WERI-Rb-1 (cell line): Measurements from ENCODE around the gene ARL11.
"Not testable (repeated sequence)": the region's sequence is repeated elsewhere in the genome, so short reads cannot be mapped to it uniquely, and the experiment has no call there.

Source experiments
- DNase-seq: peaks from one replicate; pipeline ENCODE4 v3.0.0-alpha.2; 2020
- H3K27ac ChIP-seq: fragments of 250-450 bp; sonication (Bioruptor Pico); 2 replicates; pipeline ENCODE4 v1.5.1; 2020; ENCODE audit warnings: mild to moderate bottlenecking, moderate library complexity
- H3K27me3 ChIP-seq: fragments of 250-450 bp; sonication (Bioruptor Pico); 2 replicates; pipeline ENCODE4 v1.5.1; 2021; ENCODE audit warnings: mild to moderate bottlenecking, low read depth, moderate library complexity; ENCODE audit not compliant: insufficient read depth, severe bottlenecking
- H3K36me3 ChIP-seq: fragments of 250-450 bp; sonication (Bioruptor Pico); 2 replicates; pipeline ENCODE4 v1.5.1; 2020; ENCODE audit warnings: mild to moderate bottlenecking, moderate library complexity
- H3K4me3 ChIP-seq: 2 replicates; pipeline ENCODE4 v1.5.1; 2011; ENCODE audit warnings: low read depth, mild to moderate bottlenecking, control low read depth, low read length
- H3K9me3 ChIP-seq: fragments of 250-450 bp; sonication (Bioruptor Pico); 2 replicates; pipeline ENCODE4 v1.5.1; 2021; ENCODE audit warnings: mild to moderate bottlenecking, moderate library complexity; ENCODE audit not compliant: severe bottlenecking
- CTCF ChIP-seq: IDR thresholded peaks from 2 replicates; pipeline ENCODE4 v1.5.1; 2011; ENCODE audit warnings: low read depth, mild to moderate bottlenecking, control low read depth, inconsistent platforms, low read length

Gene ARL11

GRCh38 chr13:49602005-49602404 is 26.3 kb upstream of the ARL11 start:
- no peak for TF ChIP-seq CTCF

GRCh38 chr13:49602615-49603014 is 25.7 kb upstream of the ARL11 start:
- not testable (repeated sequence) for DNase-seq, H3K36me3 ChIP-seq, H3K27me3 ChIP-seq, H3K9me3 ChIP-seq, H3K4me3 ChIP-seq, H3K27ac ChIP-seq

More at GRCh38 chr13:49602005-49602404, 26.3 kb upstream of the ARL11 start:
- H3K27me3 ChIP-seq: no peaks in the 10 kb centered on the region
- H3K9me3 ChIP-seq: no peaks in the 10 kb centered on the region
- no peak overlapping the region for H3K4me3 ChIP-seq
- H3K27ac ChIP-seq: no peak overlapping the region
- H3K36me3 ChIP-seq: no peaks in the 10 kb centered on the region
- no peak for DNase-seq

- Histone ChIP-seq H3K27ac (no peak overlapping the region), H3K4me3 (no peak overlapping the region), H3K9me3 (no peaks in the 10 kb centered on the region), H3K36me3 (no peaks in the 10 kb centered on the region), H3K27me3 (no peaks in the 10 kb centered on the region)
- no peak for DNase-seq
- no peak for TF ChIP-seq CTCF
Observed at GRCh38 chr13:49604570-49604969, 23.7 kb upstream of the ARL11 start.

GRCh38 chr13:49606747-49607648 is 21.3 kb upstream of the ARL11 start:
- TF ChIP-seq CTCF: peak; percentile 62
- H3K27ac ChIP-seq: no peak overlapping the region

GRCh38 chr13:49607761-49608160 is 20.5 kb upstream of the ARL11 start:
- TF ChIP-seq CTCF: no peak
- H3K27me3 ChIP-seq: no peaks in the 10 kb centered on the region
- no peak overlapping the region for H3K27ac ChIP-seq
- H3K4me3 ChIP-seq: no peak overlapping the region
- no peak for DNase-seq
- no peaks in the 10 kb centered on the region for H3K9me3 ChIP-seq
- H3K36me3 ChIP-seq: no peaks in the 10 kb centered on the region

More at GRCh38 chr13:49606747-49607648, 21.3 kb upstream of the ARL11 start:
- H3K36me3 ChIP-seq: no peaks in the 10 kb centered on the region
- no peak overlapping the region for H3K4me3 ChIP-seq
- peak; percentile 66 for DNase-seq
- no peaks in the 10 kb centered on the region for H3K9me3 ChIP-seq
- H3K27me3 ChIP-seq: no peaks in the 10 kb centered on the region

- no peak overlapping the region for H3K27ac ChIP-seq
- H3K9me3 ChIP-seq: no peaks in the 10 kb centered on the region
- H3K4me3 ChIP-seq: no peak overlapping the region
- no peak for DNase-seq
- H3K36me3 ChIP-seq: no peaks in the 10 kb centered on the region
- H3K27me3 ChIP-seq: no peaks in the 10 kb centered on the region
- TF ChIP-seq CTCF: no peak
Observed at GRCh38 chr13:49608651-49609331, 19.5 kb upstream of the ARL11 start.
